HAP-1 (cell line): Measurements from ENCODE around the gene ALKBH4.
"Not testable (repeated sequence)": the region's sequence is repeated elsewhere in the genome, so short reads cannot be mapped to it uniquely, and the experiment has no call there.

ENCODE experiments used
- DNase-seq, 2 experiments: peaks; one replicate each; pipeline ENCODE4 v3.0.0-alpha.2; 2016 to 2020; ENCODE audit warnings: low spot score in 2 of 2
- H3K27me3 ChIP-seq: fragments of 250-450 bp; sonication (Bioruptor Pico); 2 replicates; pipeline ENCODE4 v1.5.1; 2020; ENCODE audit warnings: low read depth, mild to moderate bottlenecking, moderate library complexity
- H3K36me3 ChIP-seq: fragments of 250-450 bp; sonication (Bioruptor Pico); replicated peaks from 2 replicates; pipeline ENCODE4 v1.5.1; 2020; ENCODE audit warnings: mild to moderate bottlenecking
- H3K4me1 ChIP-seq: fragments of 250-450 bp; sonication (Bioruptor Pico); 2 replicates; pipeline ENCODE4 v1.5.1; 2020; ENCODE audit warnings: mild to moderate bottlenecking
- H3K4me3 ChIP-seq: fragments of 250-450 bp; sonication (Bioruptor Pico); 2 replicates; pipeline ENCODE4 v1.5.1; 2020; ENCODE audit warnings: mild to moderate bottlenecking, moderate library complexity
- H3K9me3 ChIP-seq: fragments of 250-450 bp; sonication (Bioruptor Pico); 2 replicates; pipeline ENCODE4 v1.5.1; 2020; ENCODE audit warnings: mild to moderate bottlenecking, moderate library complexity
- in situ Hi-C: fragments of 300-500 bp; cut with MboI; formaldehyde crosslinking; loops from 3 replicates; pipeline ENCODE4 v1.14.3; 2020; ENCODE audit warnings: low sequenced_read_pairs, inconsistent platforms, mixed read lengths

ALKBH4 gene

GRCh38 chr7:102416406-102416805, 48.3 kb downstream of the ALKBH4 start:
- Histone ChIP-seq H3K27me3 (no peaks in the 10 kb centered on the region), H3K36me3 (peaks cover 59% of the 10 kb centered on the region), H3K9me3 (no peaks in the 10 kb centered on the region), H3K4me3 (no peak overlapping the region), H3K4me1 (no peaks in the 10 kb centered on the region)
- in situ Hi-C loops: no loop called here
- DNase-seq: no peak

- H3K9me3 ChIP-seq: no peaks in the 10 kb centered on the region
- peaks cover 57% of the 10 kb centered on the region for H3K36me3 ChIP-seq
- DNase-seq: no peak
- in situ Hi-C loops: no loop called here
- no peak overlapping the region for H3K4me3 ChIP-seq
- no peaks in the 10 kb centered on the region for H3K27me3 ChIP-seq
- no peaks in the 10 kb centered on the region for H3K4me1 ChIP-seq
Measured at GRCh38 chr7:102415685-102416225, 48.9 kb downstream of the ALKBH4 start.

- Histone ChIP-seq H3K4me1 (no peaks in the 10 kb centered on the region), H3K36me3 (peaks cover 62% of the 10 kb centered on the region), H3K27me3 (no peaks in the 10 kb centered on the region), H3K4me3 (no peak overlapping the region), H3K9me3 (no peaks in the 10 kb centered on the region)
- in situ Hi-C loops: no loop called here
- DNase-seq: no peak
Measured at GRCh38 chr7:102413611-102414010, 51.1 kb downstream of the ALKBH4 start.

GRCh38 chr7:102413091-102413490, 51.6 kb downstream of the ALKBH4 start:
- Histone ChIP-seq H3K4me3 (no peak overlapping the region), H3K9me3 (no peaks in the 10 kb centered on the region), H3K27me3 (no peaks in the 10 kb centered on the region), H3K36me3 (peaks cover 62% of the 10 kb centered on the region), H3K4me1 (no peaks in the 10 kb centered on the region)
- no peak for DNase-seq
- in situ Hi-C loops: no loop called here

GRCh38 chr7:102412548-102412947, 52.1 kb downstream of the ALKBH4 start:
- H3K9me3 ChIP-seq: no peaks in the 10 kb centered on the region
- H3K27me3 ChIP-seq: no peaks in the 10 kb centered on the region
- peaks cover 66% of the 10 kb centered on the region for H3K36me3 ChIP-seq
- no peaks in the 10 kb centered on the region for H3K4me1 ChIP-seq
- peak in 1 of 2 experiments; percentile 48 for DNase-seq
- in situ Hi-C loops: no loop called here
- H3K4me3 ChIP-seq: no peak overlapping the region

- Histone ChIP-seq H3K4me3 (no peak overlapping the region), H3K27me3 (no peaks in the 10 kb centered on the region), H3K4me1 (no peaks in the 10 kb centered on the region), H3K9me3 (no peaks in the 10 kb centered on the region), H3K36me3 (peaks cover 73% of the 10 kb centered on the region)
- no peak for DNase-seq
- in situ Hi-C loops: no loop called here
Measured at GRCh38 chr7:102410918-102411317, 53.7 kb downstream of the ALKBH4 start.

GRCh38 chr7:102410123-102410522, 54.5 kb downstream of the ALKBH4 start:
- peaks cover 78% of the 10 kb centered on the region for H3K36me3 ChIP-seq

GRCh38 chr7:102409340-102409739, 55.3 kb downstream of the ALKBH4 start:
- no peak for DNase-seq
- Histone ChIP-seq H3K9me3 (no peaks in the 10 kb centered on the region), H3K4me3 (no peak overlapping the region), H3K4me1 (no peaks in the 10 kb centered on the region), H3K36me3 (peaks cover 79% of the 10 kb centered on the region), H3K27me3 (no peaks in the 10 kb centered on the region)
- in situ Hi-C loops: no loop called here

More at GRCh38 chr7:102410123-102410522, 54.5 kb downstream of the ALKBH4 start:
- Histone ChIP-seq H3K4me3 (no peak overlapping the region), H3K27me3 (no peaks in the 10 kb centered on the region), H3K9me3 (no peaks in the 10 kb centered on the region), H3K4me1 (no peaks in the 10 kb centered on the region)
- no peak for DNase-seq
- in situ Hi-C loops: no loop called here

GRCh38 chr7:102408530-102408929, 56.1 kb downstream of the ALKBH4 start:
- DNase-seq, H3K4me3 ChIP-seq, H3K9me3 ChIP-seq, H3K27me3 ChIP-seq, H3K4me1 ChIP-seq, in situ Hi-C loops: not testable (repeated sequence)
- peaks cover 80% of the 10 kb centered on the region for H3K36me3 ChIP-seq

- no peak for DNase-seq
- peaks cover 79% of the 10 kb centered on the region for H3K36me3 ChIP-seq
- H3K4me3 ChIP-seq: no peak overlapping the region
- no peaks in the 10 kb centered on the region for H3K9me3 ChIP-seq
- H3K4me1 ChIP-seq: no peaks in the 10 kb centered on the region
- in situ Hi-C loops: no loop called here
- H3K27me3 ChIP-seq: no peaks in the 10 kb centered on the region
Measured at GRCh38 chr7:102407910-102408309, 56.8 kb downstream of the ALKBH4 start.
